CD4-positive, CD25-positive, alpha-beta regulatory T cell (primary cell): ENCODE results near the gene TMEM11. TPM values are rescaled to one million over a fixed set of nuclear protein-coding genes. Genes with fewer than 3 reads are reported as not detected.
"Not testable (repeated sequence)": the region's sequence is repeated elsewhere in the genome, so short reads cannot be mapped to it uniquely, and the experiment has no call there.

ENCODE experiments used
- ATAC-seq, 2 donors: fragments of 150-1000 bp; cut with Tn5 transposase; one replicate each; pipeline ENCODE4 v1.10.0; 2021; ENCODE audit warnings: low read depth in 2 of 2, moderate number of reproducible peaks in 2 of 2, moderate library complexity in 1 of 2
- DNase-seq, 3 donors: peaks; one replicate each; pipeline versions ENCODE4 v3.0.0 to v3.0.0-alpha.2; 2012 to 2022; ENCODE audit warnings: mixed read lengths in 1 of 3
- H3K27ac ChIP-seq: one replicate; pipeline ENCODE4 v1.7.0; 2013; ENCODE audit warnings: mild to moderate bottlenecking, low read length; ENCODE audit not compliant: insufficient read depth, poor library complexity, severe bottlenecking
- H3K27me3 ChIP-seq: one replicate; pipeline ENCODE4 v1.7.0; 2013; ENCODE audit warnings: low read length; ENCODE audit not compliant: control insufficient read depth, insufficient read depth
- H3K36me3 ChIP-seq: one replicate; pipeline ENCODE4 v1.7.0; 2013; ENCODE audit warnings: mild to moderate bottlenecking, low read length, moderate library complexity; ENCODE audit not compliant: control insufficient read depth, insufficient read depth
- H3K4me1 ChIP-seq: 2 replicates; pipeline ENCODE4 v1.7.0; 2013; ENCODE audit warnings: mild to moderate bottlenecking, low read length; ENCODE audit not compliant: insufficient read depth, control insufficient read depth, poor library complexity, severe bottlenecking
- H3K4me3 ChIP-seq: one replicate; pipeline ENCODE4 v1.7.0; 2013; ENCODE audit warnings: low read depth, mild to moderate bottlenecking, low read length, moderate library complexity
- H3K9me3 ChIP-seq, 2 experiments: 1 replicate in 1 of 2; 2 replicates in 1 of 2; pipeline ENCODE4 v1.7.0; 2013; ENCODE audit warnings: low read length in 2 of 2, mild to moderate bottlenecking in 1 of 2, moderate library complexity in 1 of 2; ENCODE audit not compliant: control insufficient read depth in 2 of 2
- H3K27ac Mint-ChIP-seq, 3 donors: one replicate each; pipeline ENCODE4 v1.8.0; 2020 to 2022; ENCODE audit warnings: mild to moderate bottlenecking in 3 of 3, mixed read lengths in 3 of 3, moderate library complexity in 2 of 3
- H3K27me3 Mint-ChIP-seq: one replicate; pipeline ENCODE4 v1.8.0; 2022; ENCODE audit warnings: mild to moderate bottlenecking, mixed read lengths
- H3K36me3 Mint-ChIP-seq: one replicate; pipeline ENCODE4 v1.8.0; 2020; ENCODE audit warnings: mixed read lengths
- H3K4me1 Mint-ChIP-seq, 4 donors: one replicate each; pipeline ENCODE4 v1.8.0; 2020 to 2022; ENCODE audit warnings: mixed read lengths in 4 of 4, mild to moderate bottlenecking in 1 of 4
- H3K4me3 Mint-ChIP-seq, 4 donors: one replicate each; pipeline ENCODE4 v1.8.0; 2020 to 2022; ENCODE audit warnings: mild to moderate bottlenecking in 4 of 4, mixed read lengths in 4 of 4, moderate library complexity in 3 of 4
- H3K9me3 Mint-ChIP-seq, 7 donors: one replicate each; pipeline ENCODE4 v1.8.0; 2020 to 2022; ENCODE audit warnings: mixed read lengths in 7 of 7, mild to moderate bottlenecking in 3 of 7, moderate library complexity in 2 of 7
- polyA plus RNA-seq, 4 donors: library from polyadenylated mRNA; unstranded; fragments of 300-500 nt; fragmentation: Illumina TruSeq; gene quantifications; one replicate each; pipeline ENCODE4 v1.2.3, GENCODE V29; 2021
- total RNA-seq: library from RNA; stranded (reverse); gene quantifications from one replicate; pipeline ENCODE4 v1.2.3, GENCODE V29; 2022

The TMEM11 gene
- total and polyA plus RNA-seq, 5 donors from 2014 or later = 16.1 to 50.3 (median 43.2) TPM

DNA sequence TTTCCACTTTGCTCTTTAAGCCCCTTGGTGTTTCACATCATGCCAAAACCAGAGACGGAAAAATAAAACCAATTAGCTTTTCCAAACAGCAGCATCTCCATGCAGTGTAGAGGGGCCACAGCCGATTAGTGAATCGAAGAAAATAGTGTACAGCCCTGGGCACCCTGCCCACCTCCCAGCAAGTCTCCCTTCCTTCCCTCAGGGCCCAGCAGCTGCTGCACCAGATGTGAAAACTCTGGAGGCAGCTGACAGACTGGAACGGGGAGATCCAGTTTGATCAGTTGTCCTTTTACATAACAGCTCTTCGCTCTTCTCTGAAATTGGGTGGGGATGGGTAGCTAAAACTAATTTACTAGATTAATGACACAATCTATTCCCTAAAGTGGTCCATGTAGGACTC, 19.3 kb downstream of the TMEM11 start:
- Mint-ChIP-seq H3K9me3 (no peaks in the 10 kb centered on the region), H3K27ac (peak overlapping the region; percentile 17 to 65 (median 33)), H3K4me1 (peaks cover 0 to 11% (median 4%) of the 10 kb centered on the region in 4 donors), H3K4me3 (no peak overlapping the region), H3K27me3 (no peaks in the 10 kb centered on the region), H3K36me3 (peaks cover 39% of the 10 kb centered on the region)
- peaks cover 35% of the 10 kb centered on the region for H3K36me3 ChIP-seq
- DNase-seq = no peak
- H3K9me3 ChIP-seq = no peaks in the 10 kb centered on the region
- no peak overlapping the region for H3K4me3 ChIP-seq
- H3K4me1 ChIP-seq = no peaks in the 10 kb centered on the region
- no peak overlapping the region for H3K27ac ChIP-seq
- ATAC-seq = no peak
- no peaks in the 10 kb centered on the region for H3K27me3 ChIP-seq

DNA sequence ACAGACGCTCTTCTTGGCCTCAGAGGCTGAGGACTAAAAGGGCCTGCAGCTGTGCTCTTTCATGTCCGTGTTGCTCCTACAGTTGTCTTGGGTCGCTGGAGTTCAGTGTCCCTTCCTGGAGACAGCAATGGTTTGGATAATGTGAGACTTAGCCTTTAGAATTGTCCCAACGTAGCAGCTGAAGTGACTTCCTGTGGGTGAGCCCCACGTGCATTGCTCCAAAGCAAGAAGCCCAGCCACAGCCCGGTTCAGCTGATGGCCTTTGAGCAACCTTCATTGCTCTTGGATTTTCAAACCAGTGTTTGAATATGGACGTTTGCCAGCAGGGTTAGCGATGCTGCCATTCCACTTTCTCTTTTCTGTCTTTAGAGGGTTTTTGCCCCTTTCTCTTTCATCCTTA, 19.7 kb downstream of the TMEM11 start:
- Mint-ChIP-seq H3K4me3 (no peak overlapping the region), H3K36me3 (peaks cover 39% of the 10 kb centered on the region), H3K9me3 (no peaks in the 10 kb centered on the region), H3K4me1 (peaks cover 0 to 9% (median 4%) of the 10 kb centered on the region in 4 donors), H3K27me3 (no peaks in the 10 kb centered on the region), H3K27ac (peak overlapping the region; percentile 17 to 93 (median 65))
- DNase-seq (no peak), ATAC-seq (no peak)
- Histone ChIP-seq H3K4me3 (no peak overlapping the region), H3K36me3 (peaks cover 35% of the 10 kb centered on the region), H3K27ac (no peak overlapping the region), H3K4me1 (no peaks in the 10 kb centered on the region), H3K9me3 (no peaks in the 10 kb centered on the region), H3K27me3 (no peaks in the 10 kb centered on the region)

DNA sequence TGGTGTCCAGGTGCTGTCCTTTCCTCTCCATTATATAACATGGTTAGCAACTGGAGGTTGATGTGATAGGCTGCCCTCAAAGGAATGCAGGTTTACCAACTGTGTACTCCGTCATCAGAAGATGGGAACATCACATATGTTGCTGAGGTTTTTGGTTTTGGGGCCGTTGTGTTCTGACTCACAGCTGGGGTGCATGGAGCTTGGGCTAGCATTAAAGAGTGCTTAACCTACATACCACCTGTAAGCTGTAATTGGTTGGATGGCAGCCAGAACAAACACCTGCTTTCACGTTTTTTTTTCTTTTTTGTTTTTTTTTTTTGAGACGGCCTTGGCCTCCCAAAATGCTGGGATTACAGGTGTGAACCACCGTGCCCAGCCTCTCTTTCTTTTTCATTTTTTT, 20.9 kb downstream of the TMEM11 start:
- ATAC-seq = no peak

DNA sequence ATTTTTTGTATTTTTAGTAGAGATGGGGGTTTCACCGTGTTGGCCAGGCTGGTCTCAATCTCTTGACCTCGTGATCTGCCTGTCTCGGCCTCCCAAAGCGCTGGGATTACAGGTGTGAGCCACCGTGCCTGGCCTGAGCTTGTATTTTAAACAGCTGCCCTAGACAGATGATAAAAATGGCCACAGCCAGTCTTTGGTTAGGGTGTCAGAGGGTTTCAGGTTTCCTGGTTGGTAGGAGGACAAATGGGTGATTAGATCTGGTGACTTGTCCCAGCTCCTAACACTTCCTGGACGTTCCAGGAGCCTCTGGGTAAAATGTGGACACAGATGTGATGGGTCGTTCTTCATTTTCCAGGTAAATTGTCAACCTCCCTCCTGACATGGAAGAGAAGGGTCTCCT, 21.5 kb downstream of the TMEM11 start:
- not testable (repeated sequence) for H3K27me3 ChIP-seq, ATAC-seq, H3K9me3 ChIP-seq, H3K27me3 Mint-ChIP-seq, H3K4me3 ChIP-seq, DNase-seq, H3K9me3 Mint-ChIP-seq, H3K4me1 ChIP-seq, H3K4me3 Mint-ChIP-seq, H3K4me1 Mint-ChIP-seq, H3K27ac ChIP-seq
- H3K36me3 ChIP-seq = peaks cover 26% of the 10 kb centered on the region
- Mint-ChIP-seq H3K27ac (peak overlapping the region in 2 of 3 donors; percentile 15 to 47), H3K36me3 (peaks cover 36% of the 10 kb centered on the region)

More for the DNA sequence above, 20.9 kb downstream of the TMEM11 start:
- no peaks in the 10 kb centered on the region for H3K27me3 Mint-ChIP-seq
- H3K4me1 Mint-ChIP-seq = peaks cover 0 to 8% (median 4%) of the 10 kb centered on the region in 4 donors
- H3K9me3 ChIP-seq = no peaks in the 10 kb centered on the region
- H3K36me3 ChIP-seq = peaks cover 32% of the 10 kb centered on the region
- peak overlapping the region; percentile 15 to 47 (median 43) for H3K27ac Mint-ChIP-seq
- no peak overlapping the region for H3K4me3 Mint-ChIP-seq
- H3K27me3 ChIP-seq = no peaks in the 10 kb centered on the region
- H3K9me3 Mint-ChIP-seq = no peaks in the 10 kb centered on the region
- H3K27ac ChIP-seq = no peak overlapping the region
- H3K4me3 ChIP-seq = no peak overlapping the region
- H3K36me3 Mint-ChIP-seq = peaks cover 36% of the 10 kb centered on the region
- no peaks in the 10 kb centered on the region for H3K4me1 ChIP-seq
- DNase-seq = no peak

GRCh38 chr17:21191698-21192097, 22.3 kb downstream of the TMEM11 start:
- peaks cover 30% of the 10 kb centered on the region for H3K36me3 Mint-ChIP-seq

DNA sequence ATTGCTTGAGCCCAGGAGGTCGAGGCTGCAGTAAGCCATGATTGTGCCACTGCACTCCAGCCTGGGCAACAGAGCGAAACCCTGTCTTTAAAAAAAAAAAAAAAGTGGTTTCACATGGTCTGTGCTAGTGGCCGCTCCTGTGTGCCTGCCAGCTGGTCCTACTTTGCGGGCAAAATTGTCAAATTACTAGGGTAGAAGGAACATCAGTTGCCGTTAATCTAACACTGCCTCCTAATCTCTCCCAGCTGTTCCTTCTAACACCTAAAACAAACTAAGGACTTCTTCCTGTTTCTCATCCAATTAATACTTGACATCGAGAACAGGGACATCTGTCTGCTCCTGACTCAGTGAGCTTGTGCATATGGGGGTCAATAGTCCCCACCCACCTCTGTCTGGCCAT, 23.9 kb downstream of the TMEM11 start:
- no peak overlapping the region for H3K27ac ChIP-seq
- H3K4me1 ChIP-seq = no peaks in the 10 kb centered on the region
- Mint-ChIP-seq H3K4me3 (no peak overlapping the region), H3K4me1 (peaks cover 0 to 6% (median 1%) of the 10 kb centered on the region in 4 donors), H3K36me3 (peaks cover 35% of the 10 kb centered on the region), H3K9me3 (no peaks in the 10 kb centered on the region), H3K27me3 (no peaks in the 10 kb centered on the region), H3K27ac (no peak overlapping the region)
- H3K36me3 ChIP-seq = peaks cover 26% of the 10 kb centered on the region
- ATAC-seq (no peak), DNase-seq (no peak)
- no peaks in the 10 kb centered on the region for H3K27me3 ChIP-seq
- H3K4me3 ChIP-seq = no peak overlapping the region
- no peaks in the 10 kb centered on the region for H3K9me3 ChIP-seq

More at GRCh38 chr17:21191698-21192097, 22.3 kb downstream of the TMEM11 start:
- Mint-ChIP-seq H3K4me1 (peaks cover 0 to 3% (median 2%) of the 10 kb centered on the region in 4 donors), H3K27ac (peak overlapping the region in 2 of 3 donors; percentile 22 to 69), H3K4me3 (no peak overlapping the region), H3K27me3 (no peaks in the 10 kb centered on the region), H3K9me3 (no peaks in the 10 kb centered on the region)
- no peak overlapping the region for H3K27ac ChIP-seq
- H3K36me3 ChIP-seq = peaks cover 20% of the 10 kb centered on the region
- ATAC-seq = no peak
- H3K4me1 ChIP-seq = no peaks in the 10 kb centered on the region
- H3K27me3 ChIP-seq = no peaks in the 10 kb centered on the region
- H3K4me3 ChIP-seq = no peak overlapping the region
- no peaks in the 10 kb centered on the region for H3K9me3 ChIP-seq
- DNase-seq = no peak

DNA sequence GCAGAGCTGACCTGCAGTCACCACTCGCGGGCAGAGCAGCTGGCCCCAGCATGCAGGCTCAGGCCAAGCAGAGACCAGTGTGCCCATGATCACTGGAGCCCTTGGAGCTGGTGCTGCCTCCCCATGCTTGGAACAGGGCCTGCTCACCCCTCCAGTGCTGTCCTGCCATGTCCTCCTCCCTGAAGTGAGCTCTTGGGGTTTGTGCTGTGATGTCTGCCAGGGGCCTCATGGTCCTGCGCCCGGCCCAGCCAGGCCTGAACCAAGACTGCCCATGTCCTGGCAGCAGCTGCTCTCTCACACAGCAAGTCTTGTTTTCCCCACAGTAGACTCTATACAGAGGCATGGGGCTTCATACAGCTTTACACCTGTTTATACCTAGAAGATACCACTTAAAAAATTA, 24.6 kb downstream of the TMEM11 start:
- DNase-seq (no peak), ATAC-seq (no peak)
- Histone ChIP-seq H3K4me3 (no peak overlapping the region), H3K27me3 (no peaks in the 10 kb centered on the region), H3K27ac (no peak overlapping the region), H3K4me1 (no peaks in the 10 kb centered on the region), H3K36me3 (peaks cover 33% of the 10 kb centered on the region), H3K9me3 (no peaks in the 10 kb centered on the region)
- Mint-ChIP-seq H3K4me1 (peaks cover 0 to 6% (median 2%) of the 10 kb centered on the region in 4 donors), H3K27me3 (no peaks in the 10 kb centered on the region), H3K4me3 (no peak overlapping the region), H3K9me3 (no peaks in the 10 kb centered on the region), H3K36me3 (peaks cover 39% of the 10 kb centered on the region), H3K27ac (peak overlapping the region in 1 of 3 donors; percentile 36)

DNA sequence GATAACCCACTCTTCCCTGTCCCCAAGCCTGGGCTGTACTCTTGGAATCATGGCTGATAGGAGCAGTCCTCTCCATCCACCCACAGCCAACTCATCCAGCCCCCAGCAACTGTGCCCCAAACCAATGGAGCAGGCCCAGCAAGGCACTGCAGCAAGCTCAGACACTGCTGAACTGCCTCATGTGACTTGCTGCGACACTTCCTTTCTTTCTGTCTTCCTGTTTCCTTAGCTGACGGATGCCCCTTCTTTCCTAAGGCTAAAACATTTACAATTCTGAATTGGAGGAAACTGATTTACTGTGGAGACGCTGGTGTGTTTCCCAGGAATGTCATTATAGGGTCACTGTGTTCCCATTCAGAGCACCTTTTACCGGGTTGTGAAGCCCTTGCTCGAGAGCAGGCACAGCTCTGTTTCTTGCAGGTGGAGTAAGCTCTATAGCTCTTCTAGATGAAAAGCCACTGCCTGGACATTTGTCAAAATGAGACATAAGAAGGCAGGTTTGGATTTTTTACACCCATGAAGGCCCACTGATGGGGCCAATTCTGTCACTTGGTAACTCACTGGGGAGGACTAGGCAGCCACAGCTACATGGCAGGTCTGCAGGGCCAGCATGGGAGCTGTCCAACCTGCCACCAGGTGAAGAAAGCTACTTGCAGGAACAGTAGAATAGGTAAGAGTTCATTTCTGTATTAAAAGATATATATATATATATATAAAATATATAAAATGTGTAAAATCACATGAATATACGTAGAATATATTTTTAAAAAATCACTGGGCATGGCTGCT, 27.4 kb downstream of the TMEM11 start:
- ATAC-seq (no peak), DNase-seq (no peak)
- Mint-ChIP-seq H3K27ac (peak overlapping the region; percentile 64 to 84 (median 69)), H3K4me1 (peaks cover 6 to 26% (median 13%) of the 10 kb centered on the region in 4 donors), H3K9me3 (no peaks in the 10 kb centered on the region), H3K36me3 (peaks cover 49% of the 10 kb centered on the region), H3K4me3 (peak overlapping the region in 1 of 4 donors; percentile 0), H3K27me3 (no peaks in the 10 kb centered on the region)
- Histone ChIP-seq H3K4me3 (no peak overlapping the region), H3K36me3 (peaks cover 41% of the 10 kb centered on the region), H3K27me3 (no peaks in the 10 kb centered on the region), H3K9me3 (no peaks in the 10 kb centered on the region), H3K4me1 (peaks cover 6% of the 10 kb centered on the region), H3K27ac (no peak overlapping the region)
